ENCODE measurements around the gene U2AF2. TPM values are rescaled to one million over a fixed set of nuclear protein-coding genes. Genes with fewer than 3 reads are reported as not detected.

Gene U2AF2
- total and polyA plus RNA-seq, 9 of the 15 experiments (the other 6 are each of a cell fraction or from before 2014, with no cell fraction given), result 3.0 to 331 (median 157) TPM

DNA sequence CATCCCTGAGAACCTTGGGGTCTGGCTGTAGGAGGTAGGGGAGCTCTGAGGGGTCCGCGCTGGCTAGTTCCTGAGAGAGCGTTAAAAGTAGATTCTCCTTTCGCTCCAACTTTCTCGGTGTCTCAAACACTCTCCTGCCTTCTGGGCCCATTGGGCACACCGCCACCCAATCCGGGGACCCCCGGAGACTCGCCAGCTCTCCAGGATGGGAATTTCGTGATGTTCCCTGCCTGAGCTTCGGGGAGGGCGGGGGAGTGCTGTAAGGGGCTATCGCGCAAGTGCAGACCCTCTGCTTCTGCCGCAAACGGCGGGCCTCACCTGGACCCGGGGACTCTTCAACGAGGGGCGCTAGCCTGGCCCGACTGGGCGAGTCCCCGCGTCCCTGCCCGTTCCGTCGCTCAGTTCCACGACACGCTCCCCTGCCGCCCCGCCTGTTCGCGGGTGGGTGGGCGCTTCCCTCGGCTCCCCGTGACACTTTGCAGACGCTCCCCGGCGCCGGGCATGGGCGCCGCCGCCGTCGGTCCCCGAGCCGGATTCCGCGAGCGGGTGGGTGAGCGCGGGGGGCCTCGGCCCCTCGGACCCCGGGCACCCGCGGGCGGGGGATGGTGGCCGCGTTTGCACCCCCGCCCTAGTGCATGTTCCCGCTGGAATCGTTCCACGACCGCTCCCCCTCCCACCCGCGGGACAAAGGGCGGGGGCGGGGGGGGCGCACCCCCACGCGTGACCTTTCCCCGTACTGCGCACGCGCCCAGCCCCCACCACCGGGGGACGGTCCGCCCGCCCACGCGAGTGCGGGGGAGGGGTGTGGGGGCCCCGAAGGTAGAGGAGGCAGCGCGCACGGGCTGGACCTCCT is 6.9 kb upstream of the U2AF2 start, which contains the start of gene CCDC106 (continued):
- TF ChIP-seq, protein P1, sequence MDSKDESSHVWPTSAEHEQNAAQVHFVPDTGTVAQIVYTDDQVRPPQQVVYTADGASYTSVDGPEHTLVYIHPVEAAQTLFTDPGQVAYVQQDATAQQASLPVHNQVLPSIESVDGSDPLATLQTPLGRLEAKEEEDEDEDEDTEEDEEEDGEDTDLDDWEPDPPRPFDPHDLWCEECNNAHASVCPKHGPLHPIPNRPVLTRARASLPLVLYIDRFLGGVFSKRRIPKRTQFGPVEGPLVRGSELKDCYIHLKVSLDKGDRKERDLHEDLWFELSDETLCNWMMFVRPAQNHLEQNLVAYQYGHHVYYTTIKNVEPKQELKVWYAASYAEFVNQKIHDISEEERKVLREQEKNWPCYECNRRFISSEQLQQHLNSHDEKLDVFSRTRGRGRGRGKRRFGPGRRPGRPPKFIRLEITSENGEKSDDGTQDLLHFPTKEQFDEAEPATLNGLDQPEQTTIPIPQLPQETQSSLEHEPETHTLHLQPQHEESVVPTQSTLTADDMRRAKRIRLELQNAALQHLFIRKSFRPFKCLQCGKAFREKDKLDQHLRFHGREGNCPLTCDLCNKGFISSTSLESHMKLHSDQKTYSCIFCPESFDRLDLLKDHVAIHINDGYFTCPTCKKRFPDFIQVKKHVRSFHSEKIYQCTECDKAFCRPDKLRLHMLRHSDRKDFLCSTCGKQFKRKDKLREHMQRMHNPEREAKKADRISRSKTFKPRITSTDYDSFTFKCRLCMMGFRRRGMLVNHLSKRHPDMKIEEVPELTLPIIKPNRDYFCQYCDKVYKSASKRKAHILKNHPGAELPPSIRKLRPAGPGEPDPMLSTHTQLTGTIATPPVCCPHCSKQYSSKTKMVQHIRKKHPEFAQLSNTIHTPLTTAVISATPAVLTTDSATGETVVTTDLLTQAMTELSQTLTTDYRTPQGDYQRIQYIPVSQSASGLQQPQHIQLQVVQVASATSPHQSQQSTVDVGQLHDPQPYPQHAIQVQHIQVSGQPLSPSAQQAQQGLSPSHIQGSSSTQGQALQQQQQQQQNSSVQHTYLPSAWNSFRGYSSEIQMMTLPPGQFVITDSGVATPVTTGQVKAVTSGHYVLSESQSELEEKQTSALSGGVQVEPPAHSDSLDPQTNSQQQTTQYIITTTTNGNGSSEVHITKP (IDR thresholded peaks at IDR 0.05; ENCODE audit: partially characterized antibody), result peak; percentile 89
- TF ChIP-seq ZNF134 (CRISPR knock-in tag; conservative IDR thresholded peaks at IDR 0.05) (no peak), EZH2 (IDR thresholded peaks at IDR 0.05; ENCODE audit: borderline replicate concordance, low read depth, low read length) (no peak), ZNF121 (CRISPR knock-in tag; conservative IDR thresholded peaks at IDR 0.05) (no peak), TRIM28 (IDR thresholded peaks at IDR 0.05) (no peak; the same call in 1 of the 2 replicates), ZNF263 (CRISPR knock-in tag; IDR thresholded peaks at IDR 0.05; ENCODE audit: borderline replicate concordance) (no peak; the same call in 1 of the 2 replicates), FOXA1 (IDR thresholded peaks at IDR 0.05; ENCODE audit: borderline replicate concordance) (no peak), FOXJ3 (CRISPR knock-in tag; IDR thresholded peaks at IDR 0.05) (no peak), ZNF212 (CRISPR knock-in tag; IDR thresholded peaks at IDR 0.05) (no peak), RFX1 (IDR thresholded peaks at IDR 0.05) (no peak), ZNF778 (CRISPR knock-in tag; IDR thresholded peaks at IDR 0.05) (no peak)
- TF ChIP-seq, protein P2, sequence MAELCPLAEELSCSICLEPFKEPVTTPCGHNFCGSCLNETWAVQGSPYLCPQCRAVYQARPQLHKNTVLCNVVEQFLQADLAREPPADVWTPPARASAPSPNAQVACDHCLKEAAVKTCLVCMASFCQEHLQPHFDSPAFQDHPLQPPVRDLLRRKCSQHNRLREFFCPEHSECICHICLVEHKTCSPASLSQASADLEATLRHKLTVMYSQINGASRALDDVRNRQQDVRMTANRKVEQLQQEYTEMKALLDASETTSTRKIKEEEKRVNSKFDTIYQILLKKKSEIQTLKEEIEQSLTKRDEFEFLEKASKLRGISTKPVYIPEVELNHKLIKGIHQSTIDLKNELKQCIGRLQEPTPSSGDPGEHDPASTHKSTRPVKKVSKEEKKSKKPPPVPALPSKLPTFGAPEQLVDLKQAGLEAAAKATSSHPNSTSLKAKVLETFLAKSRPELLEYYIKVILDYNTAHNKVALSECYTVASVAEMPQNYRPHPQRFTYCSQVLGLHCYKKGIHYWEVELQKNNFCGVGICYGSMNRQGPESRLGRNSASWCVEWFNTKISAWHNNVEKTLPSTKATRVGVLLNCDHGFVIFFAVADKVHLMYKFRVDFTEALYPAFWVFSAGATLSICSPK (IDR thresholded peaks at IDR 0.05; ENCODE audit: borderline replicate concordance), result no peak
- TF ChIP-seq, protein P3, sequence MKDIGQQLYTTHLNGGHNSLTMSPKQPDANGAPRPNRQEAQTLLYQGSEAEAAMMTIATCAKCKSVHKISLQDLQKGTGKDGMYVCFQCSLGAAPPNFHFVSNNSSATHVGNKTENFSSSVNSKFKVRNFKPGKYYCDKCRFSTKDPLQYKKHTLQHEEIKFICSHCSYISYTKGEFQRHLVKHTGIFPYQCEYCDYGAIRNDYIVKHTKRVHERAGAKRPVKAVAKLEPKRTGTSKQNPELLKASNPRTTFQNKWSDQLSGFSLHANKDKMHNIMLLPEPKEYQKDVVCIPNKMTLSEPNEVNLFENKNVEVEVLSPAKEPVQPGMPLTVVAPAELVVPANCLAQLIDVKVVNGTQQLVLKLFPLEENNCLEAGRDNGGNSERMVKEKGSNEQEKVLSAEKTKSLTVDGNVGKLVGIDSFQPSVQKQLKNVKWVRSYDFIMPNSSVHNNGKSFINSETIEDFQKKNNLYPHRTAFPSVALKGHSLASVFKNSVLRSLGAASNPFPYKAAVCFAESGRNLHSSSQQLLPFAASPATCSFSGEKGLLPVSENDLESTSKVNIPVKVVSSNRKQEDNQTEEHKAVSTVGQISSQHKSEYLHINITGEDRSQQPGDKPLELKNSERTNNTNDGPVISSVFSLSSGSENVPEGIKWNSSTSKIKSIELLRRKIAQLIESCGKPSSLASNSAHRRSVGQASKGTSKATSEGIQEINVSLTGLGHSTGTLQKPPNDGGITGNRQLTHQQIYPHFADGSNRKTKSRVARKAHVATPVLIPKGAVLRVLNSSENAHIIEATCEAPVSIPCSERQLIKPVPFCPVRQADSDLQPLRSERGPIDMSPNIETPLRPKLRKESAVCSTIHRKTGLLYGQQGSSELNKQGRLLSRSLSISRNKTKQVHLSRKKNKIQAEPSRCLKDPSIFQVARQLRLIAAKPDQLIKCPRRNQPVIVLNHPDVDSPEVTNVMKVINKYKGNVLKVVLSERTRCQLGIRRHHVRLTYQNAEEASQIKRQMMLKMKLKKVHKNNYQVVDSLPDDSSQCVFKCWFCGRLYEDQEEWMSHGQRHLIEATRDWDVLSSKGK (CRISPR knock-in tag; IDR thresholded peaks at IDR 0.05), result no peak
- TF ChIP-seq, protein P4, sequence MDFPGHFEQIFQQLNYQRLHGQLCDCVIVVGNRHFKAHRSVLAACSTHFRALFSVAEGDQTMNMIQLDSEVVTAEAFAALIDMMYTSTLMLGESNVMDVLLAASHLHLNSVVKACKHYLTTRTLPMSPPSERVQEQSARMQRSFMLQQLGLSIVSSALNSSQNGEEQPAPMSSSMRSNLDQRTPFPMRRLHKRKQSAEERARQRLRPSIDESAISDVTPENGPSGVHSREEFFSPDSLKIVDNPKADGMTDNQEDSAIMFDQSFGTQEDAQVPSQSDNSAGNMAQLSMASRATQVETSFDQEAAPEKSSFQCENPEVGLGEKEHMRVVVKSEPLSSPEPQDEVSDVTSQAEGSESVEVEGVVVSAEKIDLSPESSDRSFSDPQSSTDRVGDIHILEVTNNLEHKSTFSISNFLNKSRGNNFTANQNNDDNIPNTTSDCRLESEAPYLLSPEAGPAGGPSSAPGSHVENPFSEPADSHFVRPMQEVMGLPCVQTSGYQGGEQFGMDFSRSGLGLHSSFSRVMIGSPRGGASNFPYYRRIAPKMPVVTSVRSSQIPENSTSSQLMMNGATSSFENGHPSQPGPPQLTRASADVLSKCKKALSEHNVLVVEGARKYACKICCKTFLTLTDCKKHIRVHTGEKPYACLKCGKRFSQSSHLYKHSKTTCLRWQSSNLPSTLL (IDR thresholded peaks at IDR 0.05), result no peak
- TF ChIP-seq, protein P5, sequence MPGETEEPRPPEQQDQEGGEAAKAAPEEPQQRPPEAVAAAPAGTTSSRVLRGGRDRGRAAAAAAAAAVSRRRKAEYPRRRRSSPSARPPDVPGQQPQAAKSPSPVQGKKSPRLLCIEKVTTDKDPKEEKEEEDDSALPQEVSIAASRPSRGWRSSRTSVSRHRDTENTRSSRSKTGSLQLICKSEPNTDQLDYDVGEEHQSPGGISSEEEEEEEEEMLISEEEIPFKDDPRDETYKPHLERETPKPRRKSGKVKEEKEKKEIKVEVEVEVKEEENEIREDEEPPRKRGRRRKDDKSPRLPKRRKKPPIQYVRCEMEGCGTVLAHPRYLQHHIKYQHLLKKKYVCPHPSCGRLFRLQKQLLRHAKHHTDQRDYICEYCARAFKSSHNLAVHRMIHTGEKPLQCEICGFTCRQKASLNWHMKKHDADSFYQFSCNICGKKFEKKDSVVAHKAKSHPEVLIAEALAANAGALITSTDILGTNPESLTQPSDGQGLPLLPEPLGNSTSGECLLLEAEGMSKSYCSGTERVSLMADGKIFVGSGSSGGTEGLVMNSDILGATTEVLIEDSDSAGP (CRISPR knock-in tag; IDR thresholded peaks at IDR 0.05), result no peak

Measured in K562 (cell line).